ENCODE data around the gene DGKQ.
"Not testable (repeated sequence)": the region's sequence is repeated elsewhere in the genome, so short reads cannot be mapped to it uniquely, and the experiment has no call there.

Gene DGKQ

GRCh38 chr4:949656-950055 lies 23.7 kb downstream of the DGKQ start:
- no peak for DNase-seq (ENCODE audit: low spot score)

GRCh38 chr4:948936-949300 lies 24.5 kb downstream of the DGKQ start:
- DNase-seq (ENCODE audit: low spot score), result no peak

- no peak for DNase-seq (ENCODE audit: low spot score)
These were observed 25.1 kb downstream of the DGKQ start for GRCh38 chr4:948101-948935.

- DNase-seq (ENCODE audit: low spot score), result no peak
These were observed 25.8 kb downstream of the DGKQ start for GRCh38 chr4:947491-947971.

- no peak for DNase-seq (ENCODE audit: low spot score)
These were observed 26.6 kb downstream of the DGKQ start for GRCh38 chr4:946517-947471.

GRCh38 chr4:946103-946450 lies 27.3 kb downstream of the DGKQ start:
- DNase-seq (ENCODE audit: low spot score), result no peak

GRCh38 chr4:945274-946102 lies 27.9 kb downstream of the DGKQ start:
- no peak for DNase-seq (ENCODE audit: low spot score)

GRCh38 chr4:939508-939907 lies 33.9 kb downstream of the DGKQ start:
- DNase-seq (ENCODE audit: low spot score), result not testable (repeated sequence)

GRCh38 chr4:932713-933070 lies 40.7 kb downstream of the DGKQ start:
- DNase-seq (ENCODE audit: low spot score), result peak; percentile 35

- DNase-seq (ENCODE audit: low spot score), result peak; percentile 95
These were observed 41.2 kb downstream of the DGKQ start, which contains the start of the genes GAK and TMEM175 for GRCh38 chr4:931960-932712. TSS of gene GAK (minus strand) at chr4:932316. CDS start at chr4:932187, 129 bp downstream. TSS of gene TMEM175 (plus strand) at chr4:932460. CDS start at chr4:947740, 15,280 bp downstream.

- peak; percentile 89 for DNase-seq (ENCODE audit: low spot score)
These were observed 42.0 kb downstream of the DGKQ start for GRCh38 chr4:931194-931959.

- DNase-seq (ENCODE audit: low spot score), result no peak
These were observed 42.6 kb downstream of the DGKQ start for GRCh38 chr4:930827-931193.

GRCh38 chr4:930028-930551 lies 43.3 kb downstream of the DGKQ start:
- no peak for DNase-seq (ENCODE audit: low spot score)

- DNase-seq (ENCODE audit: low spot score), result no peak
These were observed 44.1 kb downstream of the DGKQ start for GRCh38 chr4:929096-929765.

- DNase-seq (ENCODE audit: low spot score), result not testable (repeated sequence)
These were observed 45.8 kb downstream of the DGKQ start for GRCh38 chr4:927566-927965.

- no peak for DNase-seq (ENCODE audit: low spot score)
These were observed 46.8 kb downstream of the DGKQ start for GRCh38 chr4:926538-926937.

- DNase-seq (ENCODE audit: low spot score), result no peak
These were observed 47.4 kb downstream of the DGKQ start for GRCh38 chr4:925771-926500.

- DNase-seq (ENCODE audit: low spot score), result no peak
These were observed 48.2 kb downstream of the DGKQ start for GRCh38 chr4:925171-925570.

All from RKO (cell line).